HEK293 (cell line): ENCODE measurements around the gene ADORA2A.

Source experiments
- CTCF ChIA-PET: fragments of 350-600 bp; formaldehyde crosslinking; extraction: SDS; loops from one replicate; lab custom pipeline; 2021; ENCODE audit warnings: antibody characterized with exemption; lab: Yijun Ruan, JAX
- POLR2A ChIA-PET: fragments of 300-600 bp; formaldehyde crosslinking; extraction: SDS; loops from one replicate; lab custom pipeline; 2020; ENCODE audit warnings: antibody characterized with exemption, inconsistent platforms; lab: Yijun Ruan, JAX
- H3K27ac ChIP-seq: fragments of 200-500 bp; sonication (Bioruptor generic); 2 replicates; pipeline ENCODE4 v1.5.1; 2014; ENCODE audit warnings: low read depth, low read length, control low read depth, inconsistent platforms; ENCODE audit errors: extremely low read depth
- H3K36me3 ChIP-seq, 2 experiments: fragments of 200-500 bp in 1 of 2; sonication (Bioruptor generic) in 1 of 2; 1 replicate in 1 of 2; 2 replicates in 1 of 2; pipeline ENCODE4 v1.5.1; 2014 to 2017; ENCODE audit warnings: inconsistent platforms in 2 of 2, low read length in 2 of 2; ENCODE audit not compliant: control insufficient read depth in 2 of 2, insufficient read depth in 1 of 2
- H3K4me1 ChIP-seq: fragments of 200-500 bp; sonication (Bioruptor generic); 2 replicates; pipeline ENCODE4 v1.5.1; 2014; ENCODE audit warnings: mild to moderate bottlenecking, low read length, inconsistent platforms; ENCODE audit not compliant: control insufficient read depth, insufficient read depth
- H3K4me3 ChIP-seq: 2 replicates; pipeline ENCODE4 v1.5.1; 2011; ENCODE audit warnings: low read depth, mild to moderate bottlenecking, control low read depth, low read length, moderate library complexity
- H3K9me3 ChIP-seq: fragments of 200-500 bp; sonication (Bioruptor generic); 2 replicates; pipeline ENCODE4 v1.5.1; 2014; ENCODE audit warnings: low read depth, low read length, inconsistent platforms; ENCODE audit not compliant: control insufficient read depth, insufficient read depth
- HOXA7 ChIP-seq: sonication (generic); formaldehyde crosslinking; IDR thresholded peaks from 2 replicates; pipeline ENCODE4 v1.8.1; 2022; ENCODE audit warnings: missing genetic modification reagents, borderline replicate concordance
- SP2 ChIP-seq: fragments of 450-650 bp; formaldehyde crosslinking; IDR thresholded peaks from 2 replicates; pipeline ENCODE4 v1.5.1; 2016; ENCODE audit warnings: missing biosample characterization, missing genetic modification characterization
- SP7 ChIP-seq: fragments of 450-650 bp; formaldehyde crosslinking; IDR thresholded peaks from 2 replicates; pipeline ENCODE4 v1.5.1; 2016; ENCODE audit warnings: missing biosample characterization, missing genetic modification characterization
- TRIM28 ChIP-seq: IDR thresholded peaks from 2 replicates; pipeline ENCODE4 v1.6.1; 2011; ENCODE audit warnings: low read length, control low read depth, borderline replicate concordance
- ZBTB20 ChIP-seq: fragments of 450-650 bp; formaldehyde crosslinking; IDR thresholded peaks from 2 replicates; pipeline ENCODE4 v1.5.1; 2016; ENCODE audit warnings: missing biosample characterization, missing genetic modification characterization
- ZBTB21 ChIP-seq: fragments of 450-650 bp; formaldehyde crosslinking; IDR thresholded peaks from 2 replicates; pipeline ENCODE4 v1.5.1; 2017; ENCODE audit warnings: missing biosample characterization, missing genetic modification characterization
- ZNF146 ChIP-seq: fragments of 450-650 bp; formaldehyde crosslinking; IDR thresholded peaks from 2 replicates; pipeline ENCODE4 v1.5.1; 2016; ENCODE audit warnings: missing biosample characterization, missing genetic modification characterization
- ZNF169 ChIP-seq: fragments of 450-650 bp; formaldehyde crosslinking; IDR thresholded peaks from 2 replicates; pipeline ENCODE4 v1.5.1; 2016; ENCODE audit warnings: missing biosample characterization, missing genetic modification characterization
- ZNF341 ChIP-seq: fragments of 450-650 bp; formaldehyde crosslinking; IDR thresholded peaks from 2 replicates; pipeline ENCODE4; 2016; ENCODE audit warnings: low read depth, missing biosample characterization, missing genetic modification characterization
- ZNF544 ChIP-seq: fragments of 450-650 bp; formaldehyde crosslinking; IDR thresholded peaks from 2 replicates; pipeline ENCODE4 v1.5.0; 2017; ENCODE audit warnings: missing biosample characterization, missing genetic modification characterization
- ZNF549 ChIP-seq: fragments of 450-650 bp; IDR thresholded peaks from 2 replicates; pipeline ENCODE4 v1.5.1; 2018; ENCODE audit warnings: missing biosample characterization, missing genetic modification characterization, mild to moderate bottlenecking, inconsistent platforms, moderate library complexity
- ZNF624 ChIP-seq: fragments of 450-650 bp; formaldehyde crosslinking; IDR thresholded peaks from 2 replicates; pipeline ENCODE4 v1.5.1; 2017; ENCODE audit warnings: missing biosample characterization, missing genetic modification characterization
- ZNF747 ChIP-seq: fragments of 450-650 bp; formaldehyde crosslinking; IDR thresholded peaks from 2 replicates; pipeline ENCODE4 v1.5.1; 2016; ENCODE audit warnings: missing biosample characterization, missing genetic modification characterization
- ZNF776 ChIP-seq: fragments of 450-650 bp; formaldehyde crosslinking; IDR thresholded peaks from 2 replicates; pipeline ENCODE4 v1.5.0; 2017; ENCODE audit warnings: missing biosample characterization, missing genetic modification characterization, borderline replicate concordance
- TF ChIP-seq, protein P1 (sequence below): fragments of 450-650 bp; formaldehyde crosslinking; conservative IDR thresholded peaks from 2 replicates; pipeline ENCODE4 v1.5.1; 2016; ENCODE audit warnings: low read depth, missing biosample characterization, missing genetic modification characterization
- TF ChIP-seq, protein P2 (sequence below): fragments of 450-650 bp; formaldehyde crosslinking; IDR thresholded peaks from 2 replicates; pipeline ENCODE4 v1.5.1; 2016; ENCODE audit warnings: missing biosample characterization, missing genetic modification characterization
- TF ChIP-seq, protein P3 (sequence below): fragments of 450-650 bp; formaldehyde crosslinking; IDR thresholded peaks from 2 replicates; pipeline ENCODE4 v1.5.1; 2016; ENCODE audit warnings: missing biosample characterization, missing genetic modification characterization
- TF ChIP-seq, protein P4 (sequence below): fragments of 450-650 bp; formaldehyde crosslinking; IDR thresholded peaks from 2 replicates; pipeline ENCODE4 v1.5.1; 2017; ENCODE audit warnings: missing biosample characterization, missing genetic modification characterization
- TF ChIP-seq, protein P5 (sequence below): fragments of 450-650 bp; formaldehyde crosslinking; IDR thresholded peaks from 2 replicates; pipeline ENCODE4 v1.5.1; 2017; ENCODE audit warnings: missing biosample characterization, missing genetic modification characterization

The ADORA2A gene

DNA sequence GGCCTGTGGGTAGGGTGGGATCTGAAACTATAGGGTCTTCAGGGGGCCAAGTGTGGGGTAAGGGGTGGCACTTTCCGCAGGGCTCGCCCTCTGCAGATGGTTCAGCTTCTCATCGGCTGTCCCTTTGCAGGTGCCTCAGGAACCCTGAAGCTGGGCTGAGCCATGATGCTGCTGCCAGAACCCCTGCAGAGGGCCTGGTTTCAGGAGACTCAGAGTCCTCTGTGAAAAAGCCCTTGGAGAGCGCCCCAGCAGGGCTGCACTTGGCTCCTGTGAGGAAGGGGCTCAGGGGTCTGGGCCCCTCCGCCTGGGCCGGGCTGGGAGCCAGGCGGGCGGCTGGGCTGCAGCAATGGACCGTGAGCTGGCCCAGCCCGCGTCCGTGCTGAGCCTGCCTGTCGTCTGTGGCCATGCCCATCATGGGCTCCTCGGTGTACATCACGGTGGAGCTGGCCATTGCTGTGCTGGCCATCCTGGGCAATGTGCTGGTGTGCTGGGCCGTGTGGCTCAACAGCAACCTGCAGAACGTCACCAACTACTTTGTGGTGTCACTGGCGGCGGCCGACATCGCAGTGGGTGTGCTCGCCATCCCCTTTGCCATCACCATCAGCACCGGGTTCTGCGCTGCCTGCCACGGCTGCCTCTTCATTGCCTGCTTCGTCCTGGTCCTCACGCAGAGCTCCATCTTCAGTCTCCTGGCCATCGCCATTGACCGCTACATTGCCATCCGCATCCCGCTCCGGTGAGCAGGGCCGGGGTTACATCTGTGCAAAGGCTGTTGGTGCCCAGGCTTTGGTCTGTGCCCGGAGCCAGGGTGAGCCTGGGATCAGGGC lies 5.8 kb downstream of the ADORA2A start:
- no peak overlapping the region for H3K27ac ChIP-seq
- CTCF ChIA-PET = interaction anchor here (0.6 to 2.6 kb wide), 4 partner anchors 9 to 89 kb away, joined by 3 to 9 read pairs (median 4); no protein-coding TSS in a partner anchor
- H3K4me1 ChIP-seq = no peaks in the 10 kb centered on the region
- H3K4me3 ChIP-seq = no peak overlapping the region
- TF ChIP-seq ZNF169 = no peak
- TF ChIP-seq ZNF146 (tag by site-specific recombination) = no peak
- TF ChIP-seq, protein P1, sequence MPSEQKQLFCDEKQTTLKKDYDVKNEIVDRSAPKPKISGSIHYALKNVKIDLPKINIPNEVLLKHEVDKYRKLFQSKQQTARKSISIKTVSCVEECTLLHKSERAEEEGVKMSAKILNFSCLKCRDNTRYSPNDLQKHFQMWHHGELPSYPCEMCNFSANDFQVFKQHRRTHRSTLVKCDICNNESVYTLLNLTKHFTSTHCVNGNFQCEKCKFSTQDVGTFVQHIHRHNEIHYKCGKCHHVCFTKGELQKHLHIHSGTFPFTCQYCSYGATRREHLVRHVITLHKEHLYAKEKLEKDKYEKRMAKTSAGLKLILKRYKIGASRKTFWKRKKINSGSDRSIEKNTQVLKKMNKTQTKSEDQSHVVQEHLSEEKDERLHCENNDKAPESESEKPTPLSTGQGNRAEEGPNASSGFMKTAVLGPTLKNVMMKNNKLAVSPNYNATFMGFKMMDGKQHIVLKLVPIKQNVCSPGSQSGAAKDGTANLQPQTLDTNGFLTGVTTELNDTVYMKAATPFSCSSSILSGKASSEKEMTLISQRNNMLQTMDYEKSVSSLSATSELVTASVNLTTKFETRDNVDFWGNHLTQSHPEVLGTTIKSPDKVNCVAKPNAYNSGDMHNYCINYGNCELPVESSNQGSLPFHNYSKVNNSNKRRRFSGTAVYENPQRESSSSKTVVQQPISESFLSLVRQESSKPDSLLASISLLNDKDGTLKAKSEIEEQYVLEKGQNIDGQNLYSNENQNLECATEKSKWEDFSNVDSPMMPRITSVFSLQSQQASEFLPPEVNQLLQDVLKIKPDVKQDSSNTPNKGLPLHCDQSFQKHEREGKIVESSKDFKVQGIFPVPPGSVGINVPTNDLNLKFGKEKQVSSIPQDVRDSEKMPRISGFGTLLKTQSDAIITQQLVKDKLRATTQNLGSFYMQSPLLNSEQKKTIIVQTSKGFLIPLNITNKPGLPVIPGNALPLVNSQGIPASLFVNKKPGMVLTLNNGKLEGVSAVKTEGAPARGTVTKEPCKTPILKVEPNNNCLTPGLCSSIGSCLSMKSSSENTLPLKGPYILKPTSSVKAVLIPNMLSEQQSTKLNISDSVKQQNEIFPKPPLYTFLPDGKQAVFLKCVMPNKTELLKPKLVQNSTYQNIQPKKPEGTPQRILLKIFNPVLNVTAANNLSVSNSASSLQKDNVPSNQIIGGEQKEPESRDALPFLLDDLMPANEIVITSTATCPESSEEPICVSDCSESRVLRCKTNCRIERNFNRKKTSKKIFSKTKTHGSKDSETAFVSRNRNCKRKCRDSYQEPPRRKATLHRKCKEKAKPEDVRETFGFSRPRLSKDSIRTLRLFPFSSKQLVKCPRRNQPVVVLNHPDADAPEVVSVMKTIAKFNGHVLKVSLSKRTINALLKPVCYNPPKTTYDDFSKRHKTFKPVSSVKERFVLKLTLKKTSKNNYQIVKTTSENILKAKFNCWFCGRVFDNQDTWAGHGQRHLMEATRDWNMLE (tag by site-specific recombination) = no peak
- TF ChIP-seq ZNF544 (tag by site-specific recombination) = no peak
- TF ChIP-seq, protein P2, sequence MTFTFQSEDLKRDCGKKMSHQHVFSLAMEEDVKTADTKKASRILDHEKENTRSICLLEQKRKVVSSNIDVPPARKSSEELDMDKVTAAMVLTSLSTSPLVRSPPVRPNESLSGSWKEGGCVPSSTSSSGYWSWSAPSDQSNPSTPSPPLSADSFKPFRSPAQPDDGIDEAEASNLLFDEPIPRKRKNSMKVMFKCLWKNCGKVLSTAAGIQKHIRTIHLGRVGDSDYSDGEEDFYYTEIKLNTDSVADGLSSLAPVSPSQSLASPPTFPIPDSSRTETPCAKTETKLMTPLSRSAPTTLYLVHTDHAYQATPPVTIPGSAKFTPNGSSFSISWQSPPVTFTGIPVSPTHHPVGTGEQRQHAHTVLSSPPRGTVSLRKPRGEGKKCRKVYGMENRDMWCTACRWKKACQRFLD (tag by site-specific recombination) = no peak
- TF ChIP-seq ZNF624 (tag by site-specific recombination) = no peak
- TF ChIP-seq ZNF341 (tag by site-specific recombination) = no peak
- no peak for TF ChIP-seq SP2 (tag by site-specific recombination)
- no peak for TF ChIP-seq TRIM28
- TF ChIP-seq, protein P3, sequence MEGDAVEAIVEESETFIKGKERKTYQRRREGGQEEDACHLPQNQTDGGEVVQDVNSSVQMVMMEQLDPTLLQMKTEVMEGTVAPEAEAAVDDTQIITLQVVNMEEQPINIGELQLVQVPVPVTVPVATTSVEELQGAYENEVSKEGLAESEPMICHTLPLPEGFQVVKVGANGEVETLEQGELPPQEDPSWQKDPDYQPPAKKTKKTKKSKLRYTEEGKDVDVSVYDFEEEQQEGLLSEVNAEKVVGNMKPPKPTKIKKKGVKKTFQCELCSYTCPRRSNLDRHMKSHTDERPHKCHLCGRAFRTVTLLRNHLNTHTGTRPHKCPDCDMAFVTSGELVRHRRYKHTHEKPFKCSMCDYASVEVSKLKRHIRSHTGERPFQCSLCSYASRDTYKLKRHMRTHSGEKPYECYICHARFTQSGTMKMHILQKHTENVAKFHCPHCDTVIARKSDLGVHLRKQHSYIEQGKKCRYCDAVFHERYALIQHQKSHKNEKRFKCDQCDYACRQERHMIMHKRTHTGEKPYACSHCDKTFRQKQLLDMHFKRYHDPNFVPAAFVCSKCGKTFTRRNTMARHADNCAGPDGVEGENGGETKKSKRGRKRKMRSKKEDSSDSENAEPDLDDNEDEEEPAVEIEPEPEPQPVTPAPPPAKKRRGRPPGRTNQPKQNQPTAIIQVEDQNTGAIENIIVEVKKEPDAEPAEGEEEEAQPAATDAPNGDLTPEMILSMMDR = no peak
- TF ChIP-seq SP7 (tag by site-specific recombination) = no peak
- no peak for TF ChIP-seq HOXA7
- TF ChIP-seq ZBTB21 (tag by site-specific recombination) = no peak
- TF ChIP-seq, protein P4, sequence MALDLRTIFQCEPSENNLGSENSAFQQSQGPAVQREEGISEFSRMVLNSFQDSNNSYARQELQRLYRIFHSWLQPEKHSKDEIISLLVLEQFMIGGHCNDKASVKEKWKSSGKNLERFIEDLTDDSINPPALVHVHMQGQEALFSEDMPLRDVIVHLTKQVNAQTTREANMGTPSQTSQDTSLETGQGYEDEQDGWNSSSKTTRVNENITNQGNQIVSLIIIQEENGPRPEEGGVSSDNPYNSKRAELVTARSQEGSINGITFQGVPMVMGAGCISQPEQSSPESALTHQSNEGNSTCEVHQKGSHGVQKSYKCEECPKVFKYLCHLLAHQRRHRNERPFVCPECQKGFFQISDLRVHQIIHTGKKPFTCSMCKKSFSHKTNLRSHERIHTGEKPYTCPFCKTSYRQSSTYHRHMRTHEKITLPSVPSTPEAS (tag by site-specific recombination) = no peak
- TF ChIP-seq ZNF549 (tag by site-specific recombination) = no peak
- no peak for TF ChIP-seq ZBTB20 (tag by site-specific recombination)
- TF ChIP-seq, protein P5, sequence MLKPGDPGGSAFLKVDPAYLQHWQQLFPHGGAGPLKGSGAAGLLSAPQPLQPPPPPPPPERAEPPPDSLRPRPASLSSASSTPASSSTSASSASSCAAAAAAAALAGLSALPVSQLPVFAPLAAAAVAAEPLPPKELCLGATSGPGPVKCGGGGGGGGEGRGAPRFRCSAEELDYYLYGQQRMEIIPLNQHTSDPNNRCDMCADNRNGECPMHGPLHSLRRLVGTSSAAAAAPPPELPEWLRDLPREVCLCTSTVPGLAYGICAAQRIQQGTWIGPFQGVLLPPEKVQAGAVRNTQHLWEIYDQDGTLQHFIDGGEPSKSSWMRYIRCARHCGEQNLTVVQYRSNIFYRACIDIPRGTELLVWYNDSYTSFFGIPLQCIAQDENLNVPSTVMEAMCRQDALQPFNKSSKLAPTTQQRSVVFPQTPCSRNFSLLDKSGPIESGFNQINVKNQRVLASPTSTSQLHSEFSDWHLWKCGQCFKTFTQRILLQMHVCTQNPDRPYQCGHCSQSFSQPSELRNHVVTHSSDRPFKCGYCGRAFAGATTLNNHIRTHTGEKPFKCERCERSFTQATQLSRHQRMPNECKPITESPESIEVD (tag by site-specific recombination) = no peak
- no peak for TF ChIP-seq ZNF776
- TF ChIP-seq ZNF747 = no peak
- H3K36me3 ChIP-seq = no peaks in the 10 kb centered on the region
- POLR2A ChIA-PET = interaction anchor here (1.1 to 1.3 kb wide), 2 partner anchors 12 to 34 kb away, joined by 3 read pairs; no protein-coding TSS in a partner anchor
- H3K9me3 ChIP-seq = no peaks in the 10 kb centered on the region
